K562 (cell line): Measurements from ENCODE around the gene CERS6. TPM values are rescaled to one million over a fixed set of nuclear protein-coding genes. Genes with fewer than 3 reads are reported as not detected.

ENCODE experiments used
- BMI1 ChIP-seq: fragments of 150-350 bp; IDR thresholded peaks from 2 replicates; pipeline ENCODE4 v1.6.1; 2014; ENCODE audit warnings: low read length
- CBFB ChIP-seq: sonication (generic); formaldehyde crosslinking; IDR thresholded peaks from 2 replicates; pipeline ENCODE4 v1.4.0; 2020; ENCODE audit warnings: mild to moderate bottlenecking, missing genetic modification reagents
- FOXA3 ChIP-seq, 2 experiments: fragments of 450-650 bp in 1 of 2; sonication (generic) in 1 of 2; formaldehyde crosslinking; IDR thresholded peaks in 1 of 2; conservative IDR thresholded peaks in 1 of 2; 2 replicates each; pipeline versions ENCODE4 v1.4.0 to v1.8.0; 2020 to 2022; ENCODE audit warnings: mild to moderate bottlenecking in 2 of 2, missing genetic modification reagents in 1 of 2
- HDAC2 ChIP-seq: fragments of 450-650 bp; IDR thresholded peaks from 2 replicates; pipeline ENCODE4 v1.6.1; 2016; ENCODE audit warnings: mild to moderate bottlenecking
- KLF16 ChIP-seq: IDR thresholded peaks from 2 replicates; pipeline ENCODE4 v1.6.1; 2016; ENCODE audit warnings: antibody characterized with exemption
- LEF1 ChIP-seq: fragments of 450-650 bp; IDR thresholded peaks from 2 replicates; pipeline ENCODE4 v1.6.1; 2016; ENCODE audit warnings: mild to moderate bottlenecking
- MTA1 ChIP-seq: fragments of 450-650 bp; IDR thresholded peaks from 2 replicates; pipeline ENCODE4 v1.6.1; 2017; ENCODE audit warnings: borderline replicate concordance
- MTF1 ChIP-seq: fragments of 250-450 bp; sonication (Bioruptor Pico); IDR thresholded peaks from 2 replicates; pipeline ENCODE4 v1.9.0; 2021; ENCODE audit warnings: moderate library complexity, mild to moderate bottlenecking, inconsistent platforms, borderline replicate concordance
- SMARCA4 ChIP-seq: fragments of 450-650 bp; IDR thresholded peaks from 2 replicates; pipeline ENCODE4 v1.6.1; 2016
- TSC22D4 ChIP-seq: fragments of 450-650 bp; IDR thresholded peaks from 2 replicates; pipeline ENCODE4 v1.6.1; 2016; ENCODE audit warnings: missing genetic modification characterization, missing biosample characterization, control low read depth
- polyA plus RNA-seq, 8 experiments: library from polyadenylated mRNA; depleted of rRNA in 4 of 8; stranded (reverse) in 5 of 8; unstranded in 3 of 8; fragments of >200 nt; fragmentation: Nextera tagmentation in 2 of 8; fragmentation: Illumina TruSeq in 1 of 8; extraction: Ambion mirVana in 2 of 8; extraction: Trizol in 1 of 8; gene quantifications; 2 replicates each; pipeline versions ENCODE4 v1.2.1 to v1.2.3, GENCODE V29; 2011 to 2014; ENCODE audit warnings: inconsistent platforms in 1 of 8, missing spikeins in 1 of 8
- total RNA-seq, 7 experiments: library from RNA; depleted of rRNA in 6 of 7; stranded (reverse); fragments of >200 nt in 6 of 7; fragmentation: Illumina TruSeq in 2 of 7; extraction: Trizol in 2 of 7; gene quantifications; 2 replicates each; pipeline versions ENCODE4 v1.2.1 to v1.2.3, GENCODE V29; 2011 to 2021; ENCODE audit warnings: low replicate concordance in 1 of 7
- TF ChIP-seq, protein P1 (sequence below): sonication (generic); formaldehyde crosslinking; IDR thresholded peaks from 2 replicates; pipeline ENCODE4 v1.8.0; 2022; ENCODE audit warnings: missing genetic modification reagents, mild to moderate bottlenecking, borderline replicate concordance
- TF ChIP-seq, protein P2 (sequence below): fragments of 250-450 bp; sonication (Bioruptor Pico); IDR thresholded peaks from 2 replicates; pipeline ENCODE4 v1.8.0; 2021; ENCODE audit warnings: borderline replicate concordance, mild to moderate bottlenecking, moderate library complexity; ENCODE audit not compliant: poor library complexity, severe bottlenecking
- TF ChIP-seq, protein P3 (sequence below): sonication (generic); formaldehyde crosslinking; IDR thresholded peaks from 2 replicates; pipeline ENCODE4 v1.8.1; 2022; ENCODE audit warnings: missing genetic modification reagents
- TF ChIP-seq, protein P4 (sequence below): fragments of 450-650 bp; formaldehyde crosslinking; conservative IDR thresholded peaks from 2 replicates; pipeline ENCODE4 v1.4.0; 2022; ENCODE audit warnings: mild to moderate bottlenecking, missing genetic modification characterization
- TF ChIP-seq, protein P5 (sequence below): sonication (generic); formaldehyde crosslinking; IDR thresholded peaks from 2 replicates; pipeline ENCODE4 v1.8.0; 2023; ENCODE audit warnings: mild to moderate bottlenecking, missing genetic modification reagents
- TF ChIP-seq, protein P6 (sequence below): sonication (generic); formaldehyde crosslinking; IDR thresholded peaks from 2 replicates; pipeline ENCODE4 v1.8.0; 2022; ENCODE audit warnings: mild to moderate bottlenecking, missing genetic modification reagents
- TF ChIP-seq, protein P7 (sequence below): fragments of 450-650 bp; IDR thresholded peaks from 2 replicates; pipeline ENCODE4 v1.6.1; 2016; ENCODE audit warnings: borderline replicate concordance

The CERS6 gene
- total and polyA plus RNA-seq, 9 of the 15 experiments (the other 6 are each of a cell fraction or from before 2014, with no cell fraction given) = 1.6 to 13.6 (median 11.4) TPM

DNA sequence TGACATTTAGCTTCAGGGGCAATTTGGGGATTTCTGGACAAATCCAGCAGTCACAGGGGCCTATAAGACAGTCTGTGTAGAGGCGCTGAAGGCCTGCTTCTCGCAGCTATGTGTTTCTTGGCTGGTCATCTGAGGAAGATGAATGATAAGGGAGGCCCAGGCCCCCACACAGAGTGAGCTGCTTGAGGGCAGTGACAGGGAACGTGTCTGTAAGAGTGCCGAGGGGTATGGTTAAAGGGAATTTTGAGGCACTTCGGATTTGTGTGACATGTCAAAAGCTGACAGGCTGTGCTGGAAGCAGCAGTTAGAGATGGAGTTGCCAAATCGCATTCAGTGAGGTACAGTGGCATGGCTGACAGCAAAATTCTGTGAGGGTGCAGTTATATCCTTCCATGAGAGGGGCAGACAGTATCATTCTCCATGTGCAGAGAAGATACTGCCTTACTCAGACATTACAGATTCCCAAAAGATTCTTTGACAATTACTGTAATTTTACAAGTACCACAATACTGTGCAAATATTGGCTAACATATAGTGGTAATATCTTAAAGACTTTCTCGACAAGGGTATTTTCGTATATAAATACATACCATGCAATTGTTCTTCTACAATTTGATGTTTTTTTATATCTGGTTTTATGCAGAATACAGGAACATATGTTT is 74.0 kb downstream of the CERS6 start (continued):
- TF ChIP-seq, protein P1, sequence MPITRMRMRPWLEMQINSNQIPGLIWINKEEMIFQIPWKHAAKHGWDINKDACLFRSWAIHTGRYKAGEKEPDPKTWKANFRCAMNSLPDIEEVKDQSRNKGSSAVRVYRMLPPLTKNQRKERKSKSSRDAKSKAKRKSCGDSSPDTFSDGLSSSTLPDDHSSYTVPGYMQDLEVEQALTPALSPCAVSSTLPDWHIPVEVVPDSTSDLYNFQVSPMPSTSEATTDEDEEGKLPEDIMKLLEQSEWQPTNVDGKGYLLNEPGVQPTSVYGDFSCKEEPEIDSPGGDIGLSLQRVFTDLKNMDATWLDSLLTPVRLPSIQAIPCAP (CRISPR knock-in tag) = no peak
- TF ChIP-seq MTF1 (CRISPR knock-in tag) (no peak), LEF1 (peak; percentile 59; the same call in 1 of the 2 replicates), KLF16 (no peak), SMARCA4 (no peak), CBFB (CRISPR knock-in tag) (no peak), HDAC2 (no peak), TSC22D4 (no peak), FOXA3 (CRISPR knock-in tag; conservative IDR thresholded peaks at IDR 0.05 in 1 of 2, IDR thresholded peaks at IDR 0.05 in 1 of 2) (no peak), MTA1 (no peak), BMI1 (no peak)
- TF ChIP-seq, protein P2, sequence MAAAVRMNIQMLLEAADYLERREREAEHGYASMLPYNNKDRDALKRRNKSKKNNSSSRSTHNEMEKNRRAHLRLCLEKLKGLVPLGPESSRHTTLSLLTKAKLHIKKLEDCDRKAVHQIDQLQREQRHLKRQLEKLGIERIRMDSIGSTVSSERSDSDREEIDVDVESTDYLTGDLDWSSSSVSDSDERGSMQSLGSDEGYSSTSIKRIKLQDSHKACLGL (CRISPR knock-in tag) = no peak
- TF ChIP-seq, protein P3, sequence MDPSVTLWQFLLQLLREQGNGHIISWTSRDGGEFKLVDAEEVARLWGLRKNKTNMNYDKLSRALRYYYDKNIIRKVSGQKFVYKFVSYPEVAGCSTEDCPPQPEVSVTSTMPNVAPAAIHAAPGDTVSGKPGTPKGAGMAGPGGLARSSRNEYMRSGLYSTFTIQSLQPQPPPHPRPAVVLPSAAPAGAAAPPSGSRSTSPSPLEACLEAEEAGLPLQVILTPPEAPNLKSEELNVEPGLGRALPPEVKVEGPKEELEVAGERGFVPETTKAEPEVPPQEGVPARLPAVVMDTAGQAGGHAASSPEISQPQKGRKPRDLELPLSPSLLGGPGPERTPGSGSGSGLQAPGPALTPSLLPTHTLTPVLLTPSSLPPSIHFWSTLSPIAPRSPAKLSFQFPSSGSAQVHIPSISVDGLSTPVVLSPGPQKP (CRISPR knock-in tag) = no peak
- TF ChIP-seq, protein P4, sequence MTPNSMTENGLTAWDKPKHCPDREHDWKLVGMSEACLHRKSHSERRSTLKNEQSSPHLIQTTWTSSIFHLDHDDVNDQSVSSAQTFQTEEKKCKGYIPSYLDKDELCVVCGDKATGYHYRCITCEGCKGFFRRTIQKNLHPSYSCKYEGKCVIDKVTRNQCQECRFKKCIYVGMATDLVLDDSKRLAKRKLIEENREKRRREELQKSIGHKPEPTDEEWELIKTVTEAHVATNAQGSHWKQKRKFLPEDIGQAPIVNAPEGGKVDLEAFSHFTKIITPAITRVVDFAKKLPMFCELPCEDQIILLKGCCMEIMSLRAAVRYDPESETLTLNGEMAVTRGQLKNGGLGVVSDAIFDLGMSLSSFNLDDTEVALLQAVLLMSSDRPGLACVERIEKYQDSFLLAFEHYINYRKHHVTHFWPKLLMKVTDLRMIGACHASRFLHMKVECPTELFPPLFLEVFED = no peak
- TF ChIP-seq, protein P5, sequence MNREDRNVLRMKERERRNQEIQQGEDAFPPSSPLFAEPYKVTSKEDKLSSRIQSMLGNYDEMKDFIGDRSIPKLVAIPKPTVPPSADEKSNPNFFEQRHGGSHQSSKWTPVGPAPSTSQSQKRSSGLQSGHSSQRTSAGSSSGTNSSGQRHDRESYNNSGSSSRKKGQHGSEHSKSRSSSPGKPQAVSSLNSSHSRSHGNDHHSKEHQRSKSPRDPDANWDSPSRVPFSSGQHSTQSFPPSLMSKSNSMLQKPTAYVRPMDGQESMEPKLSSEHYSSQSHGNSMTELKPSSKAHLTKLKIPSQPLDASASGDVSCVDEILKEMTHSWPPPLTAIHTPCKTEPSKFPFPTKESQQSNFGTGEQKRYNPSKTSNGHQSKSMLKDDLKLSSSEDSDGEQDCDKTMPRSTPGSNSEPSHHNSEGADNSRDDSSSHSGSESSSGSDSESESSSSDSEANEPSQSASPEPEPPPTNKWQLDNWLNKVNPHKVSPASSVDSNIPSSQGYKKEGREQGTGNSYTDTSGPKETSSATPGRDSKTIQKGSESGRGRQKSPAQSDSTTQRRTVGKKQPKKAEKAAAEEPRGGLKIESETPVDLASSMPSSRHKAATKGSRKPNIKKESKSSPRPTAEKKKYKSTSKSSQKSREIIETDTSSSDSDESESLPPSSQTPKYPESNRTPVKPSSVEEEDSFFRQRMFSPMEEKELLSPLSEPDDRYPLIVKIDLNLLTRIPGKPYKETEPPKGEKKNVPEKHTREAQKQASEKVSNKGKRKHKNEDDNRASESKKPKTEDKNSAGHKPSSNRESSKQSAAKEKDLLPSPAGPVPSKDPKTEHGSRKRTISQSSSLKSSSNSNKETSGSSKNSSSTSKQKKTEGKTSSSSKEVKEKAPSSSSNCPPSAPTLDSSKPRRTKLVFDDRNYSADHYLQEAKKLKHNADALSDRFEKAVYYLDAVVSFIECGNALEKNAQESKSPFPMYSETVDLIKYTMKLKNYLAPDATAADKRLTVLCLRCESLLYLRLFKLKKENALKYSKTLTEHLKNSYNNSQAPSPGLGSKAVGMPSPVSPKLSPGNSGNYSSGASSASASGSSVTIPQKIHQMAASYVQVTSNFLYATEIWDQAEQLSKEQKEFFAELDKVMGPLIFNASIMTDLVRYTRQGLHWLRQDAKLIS (CRISPR knock-in tag) = no peak
- TF ChIP-seq, protein P6, sequence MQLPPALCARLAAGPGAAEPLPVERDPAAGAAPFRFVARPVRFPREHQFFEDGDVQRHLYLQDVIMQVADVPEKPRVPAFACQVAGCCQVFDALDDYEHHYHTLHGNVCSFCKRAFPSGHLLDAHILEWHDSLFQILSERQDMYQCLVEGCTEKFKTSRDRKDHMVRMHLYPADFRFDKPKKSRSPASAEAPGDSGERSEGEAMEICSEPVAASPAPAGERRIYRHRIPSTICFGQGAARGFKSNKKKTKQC (CRISPR knock-in tag) = no peak
- TF ChIP-seq, protein P7, sequence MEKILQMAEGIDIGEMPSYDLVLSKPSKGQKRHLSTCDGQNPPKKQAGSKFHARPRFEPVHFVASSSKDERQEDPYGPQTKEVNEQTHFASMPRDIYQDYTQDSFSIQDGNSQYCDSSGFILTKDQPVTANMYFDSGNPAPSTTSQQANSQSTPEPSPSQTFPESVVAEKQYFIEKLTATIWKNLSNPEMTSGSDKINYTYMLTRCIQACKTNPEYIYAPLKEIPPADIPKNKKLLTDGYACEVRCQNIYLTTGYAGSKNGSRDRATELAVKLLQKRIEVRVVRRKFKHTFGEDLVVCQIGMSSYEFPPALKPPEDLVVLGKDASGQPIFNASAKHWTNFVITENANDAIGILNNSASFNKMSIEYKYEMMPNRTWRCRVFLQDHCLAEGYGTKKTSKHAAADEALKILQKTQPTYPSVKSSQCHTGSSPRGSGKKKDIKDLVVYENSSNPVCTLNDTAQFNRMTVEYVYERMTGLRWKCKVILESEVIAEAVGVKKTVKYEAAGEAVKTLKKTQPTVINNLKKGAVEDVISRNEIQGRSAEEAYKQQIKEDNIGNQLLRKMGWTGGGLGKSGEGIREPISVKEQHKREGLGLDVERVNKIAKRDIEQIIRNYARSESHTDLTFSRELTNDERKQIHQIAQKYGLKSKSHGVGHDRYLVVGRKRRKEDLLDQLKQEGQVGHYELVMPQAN = no peak
